SU-DHL-6 (cell line): Measurements from ENCODE around the gene PLAGL1.

Experiments used
- CTCF ChIP-seq: fragments of 200-600 bp; sonication (generic); IDR thresholded peaks from one replicate; pipeline ENCODE4 v1.5.1; 2017; ENCODE audit warnings: antibody characterized with exemption, mild to moderate bottlenecking, low read length, moderate library complexity; ENCODE audit not compliant: insufficient read depth, poor library complexity, severe bottlenecking
- EZH2phosphoT487 ChIP-seq: fragments of 200-600 bp; sonication (generic), shearing (Covaris generic); conservative IDR thresholded peaks from 2 replicates; pipeline ENCODE4 v1.6.1; 2018; ENCODE audit warnings: mild to moderate bottlenecking, antibody characterized with exemption, low read length, moderate library complexity, mixed read lengths

DNA sequence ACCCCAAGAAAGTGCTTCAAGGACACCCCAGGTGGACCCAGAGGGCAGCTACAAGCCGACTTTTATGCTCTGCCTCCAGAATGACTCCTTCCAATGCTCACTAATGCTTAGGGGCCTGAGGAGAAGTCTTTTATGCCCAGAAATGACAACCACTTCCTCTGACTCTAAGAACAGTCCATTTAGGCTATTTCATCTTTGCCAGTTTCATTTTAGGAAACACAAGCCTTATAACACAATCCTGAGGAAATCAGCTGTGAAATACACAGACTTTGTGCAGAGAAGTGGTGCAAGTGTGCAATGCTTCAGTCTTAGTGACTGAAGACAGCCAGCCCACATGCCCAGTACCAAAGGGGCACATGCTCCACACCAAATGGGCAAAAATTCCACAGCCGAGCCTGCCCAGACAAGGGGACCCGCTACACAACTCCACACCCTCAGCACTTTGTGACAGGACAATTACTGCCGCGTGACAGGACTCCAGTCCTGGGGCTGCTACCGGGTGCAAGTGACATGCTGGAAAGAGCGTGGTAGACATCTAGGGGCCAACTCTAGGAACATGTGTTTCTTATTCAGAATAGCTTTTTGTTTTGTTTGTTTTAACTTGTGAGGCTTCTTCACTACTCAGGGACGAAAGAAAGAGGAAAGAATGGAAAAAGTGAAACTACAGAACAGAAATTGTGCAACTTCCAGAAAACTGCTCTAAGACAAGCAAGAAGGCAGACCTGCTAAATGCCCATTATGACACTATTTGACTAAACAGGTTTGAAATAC is 28.2 kb upstream of the PLAGL1 start:
- TF ChIP-seq CTCF: no peak
- no peak for TF ChIP-seq EZH2phosphoT487
